GM06990 (cell line): ENCODE data around the gene PPP1R12B.
"Not testable (repeated sequence)": the region's sequence is repeated elsewhere in the genome, so short reads cannot be mapped to it uniquely, and the experiment has no call there.

Experiments
- DNase-seq: peaks from one replicate; pipeline ENCODE4 v3.0.0-alpha.2; 2011; ENCODE audit not compliant: insufficient read length; ENCODE audit errors: extremely low read depth
- H3K27me3 ChIP-seq: replicated peaks from 2 replicates; pipeline ENCODE4 v1.6.0; 2011; ENCODE audit warnings: low read length; ENCODE audit not compliant: control insufficient read depth, insufficient read depth
- H3K36me3 ChIP-seq: 2 replicates; pipeline ENCODE4 v1.5.1; 2011; ENCODE audit warnings: low read length; ENCODE audit not compliant: control insufficient read depth, insufficient read depth
- H3K4me3 ChIP-seq: replicated peaks from 2 replicates; pipeline ENCODE4 v1.5.1; 2011; ENCODE audit warnings: low read depth, mild to moderate bottlenecking, control low read depth, low read length
- CTCF ChIP-seq: IDR thresholded peaks from 2 replicates; pipeline ENCODE4 v1.5.1; 2011; ENCODE audit warnings: low read length, control low read depth, mild to moderate bottlenecking, inconsistent platforms; ENCODE audit not compliant: insufficient read depth, poor library complexity, severe bottlenecking

PPP1R12B gene

GRCh38 chr1:202518905-202519304 lies 170.4 kb downstream of the PPP1R12B start:
- not testable (repeated sequence) for H3K27me3 ChIP-seq, H3K4me3 ChIP-seq, DNase-seq, H3K36me3 ChIP-seq

GRCh38 chr1:202520129-202520856 lies 171.8 kb downstream of the PPP1R12B start:
- not testable (repeated sequence) for H3K36me3 ChIP-seq, H3K27me3 ChIP-seq, DNase-seq, H3K4me3 ChIP-seq

GRCh38 chr1:202520857-202521216 lies 172.3 kb downstream of the PPP1R12B start:
- not testable (repeated sequence) for H3K27me3 ChIP-seq, H3K4me3 ChIP-seq, DNase-seq, H3K36me3 ChIP-seq

GRCh38 chr1:202521484-202521883 lies 173.0 kb downstream of the PPP1R12B start:
- DNase-seq, H3K36me3 ChIP-seq, H3K4me3 ChIP-seq, H3K27me3 ChIP-seq: not testable (repeated sequence)

GRCh38 chr1:202521886-202522285 lies 173.4 kb downstream of the PPP1R12B start:
- H3K36me3 ChIP-seq, result no peaks in the 10 kb centered on the region
- no peak for TF ChIP-seq CTCF
- no peak for DNase-seq
- H3K4me3 ChIP-seq, result no peak overlapping the region
- no peaks in the 10 kb centered on the region for H3K27me3 ChIP-seq

GRCh38 chr1:202526056-202526455 lies 177.6 kb downstream of the PPP1R12B start:
- DNase-seq, H3K27me3 ChIP-seq, H3K4me3 ChIP-seq, H3K36me3 ChIP-seq: not testable (repeated sequence)

GRCh38 chr1:202528096-202528722 lies 179.7 kb downstream of the PPP1R12B start:
- not testable (repeated sequence) for H3K27me3 ChIP-seq, H3K4me3 ChIP-seq, H3K36me3 ChIP-seq, DNase-seq

- not testable (repeated sequence) for H3K36me3 ChIP-seq, DNase-seq, H3K27me3 ChIP-seq, H3K4me3 ChIP-seq
Observed at GRCh38 chr1:202530686-202531085, 182.2 kb downstream of the PPP1R12B start.

GRCh38 chr1:202531472-202531811 lies 182.9 kb downstream of the PPP1R12B start:
- TF ChIP-seq CTCF, result no peak
- Histone ChIP-seq H3K4me3 (no peak overlapping the region), H3K27me3 (no peaks in the 10 kb centered on the region), H3K36me3 (no peaks in the 10 kb centered on the region)
- no peak for DNase-seq

GRCh38 chr1:202531812-202532616 lies 183.5 kb downstream of the PPP1R12B start:
- DNase-seq, H3K4me3 ChIP-seq, H3K36me3 ChIP-seq, H3K27me3 ChIP-seq: not testable (repeated sequence)

- not testable (repeated sequence) for DNase-seq, H3K36me3 ChIP-seq, H3K27me3 ChIP-seq, H3K4me3 ChIP-seq
Observed at GRCh38 chr1:202539166-202539574, 190.7 kb downstream of the PPP1R12B start.

GRCh38 chr1:202539583-202539982 lies 191.1 kb downstream of the PPP1R12B start:
- H3K27me3 ChIP-seq, DNase-seq, H3K36me3 ChIP-seq, H3K4me3 ChIP-seq: not testable (repeated sequence)
